Naive thymus-derived CD4-positive, alpha-beta T cell (primary cell): ENCODE measurements around the gene NUMB. TPM values are rescaled to one million over a fixed set of nuclear protein-coding genes. Genes with fewer than 3 reads are reported as not detected.

Experiments
- ATAC-seq: fragments of 150-1000 bp; cut with Tn5 transposase; 2 replicates; pipeline ENCODE4 v1.10.0; 2021; ENCODE audit warnings: mild to moderate bottlenecking, moderate library complexity
- CTCF ChIA-PET: fragments of 350-600 bp; sonication (Branson Sonifier 250); formaldehyde crosslinking; loops from one replicate; lab custom pipeline; 2021; ENCODE audit warnings: antibody characterized with exemption; lab: Charles Lee
- POLR2A ChIA-PET: fragments of 350-600 bp; sonication (Branson Sonifier 250); formaldehyde crosslinking; loops from one replicate; lab custom pipeline; 2021; ENCODE audit warnings: antibody characterized with exemption, inconsistent platforms; lab: Charles Lee
- DNase-seq, 9 donors: peaks; one replicate each; pipeline versions ENCODE4 v3.0.0 to v3.0.0-alpha.2; 2020 to 2022; ENCODE audit warnings: mixed read lengths in 1 of 9
- H3K27ac ChIP-seq: one replicate; pipeline ENCODE4 v1.7.0; 2013; ENCODE audit warnings: mild to moderate bottlenecking, low read depth, low read length, moderate library complexity
- H3K27me3 ChIP-seq, 2 donors: one replicate each; pipeline ENCODE4 v1.7.0; 2013; ENCODE audit warnings: low read length in 2 of 2, mild to moderate bottlenecking in 2 of 2, moderate library complexity in 2 of 2; ENCODE audit not compliant: control insufficient read depth in 2 of 2, insufficient read depth in 2 of 2
- H3K36me3 ChIP-seq, 3 experiments: 1 replicate in 2 of 3; 2 replicates in 1 of 3; pipeline ENCODE4 v1.7.0; 2013; ENCODE audit warnings: low read length in 3 of 3, mild to moderate bottlenecking in 3 of 3, moderate library complexity in 1 of 3; ENCODE audit not compliant: insufficient read depth in 3 of 3, control insufficient read depth in 2 of 3
- H3K4me1 ChIP-seq, 2 donors: one replicate each; pipeline ENCODE4 v1.7.0; 2013; ENCODE audit warnings: low read length in 2 of 2, mild to moderate bottlenecking in 2 of 2, moderate library complexity in 1 of 2; ENCODE audit not compliant: control insufficient read depth in 2 of 2, insufficient read depth in 2 of 2
- H3K4me3 ChIP-seq: 2 replicates; pipeline ENCODE4 v1.7.0; 2013; ENCODE audit warnings: mild to moderate bottlenecking, low read length
- H3K9me3 ChIP-seq, 3 experiments: 1 replicate in 2 of 3; 2 replicates in 1 of 3; pipeline ENCODE4 v1.7.0; 2013; ENCODE audit warnings: low read length in 3 of 3; ENCODE audit not compliant: control insufficient read depth in 2 of 3
- H3K27ac Mint-ChIP-seq, 9 donors: one replicate each; pipeline ENCODE4 v1.8.0; 2020 to 2022; ENCODE audit warnings: mixed read lengths in 9 of 9, mild to moderate bottlenecking in 8 of 9, moderate library complexity in 5 of 9, inconsistent platforms in 2 of 9
- H3K27me3 Mint-ChIP-seq, 5 donors: one replicate each; pipeline ENCODE4 v1.8.0; 2021 to 2022; ENCODE audit warnings: mixed read lengths in 5 of 5, mild to moderate bottlenecking in 1 of 5
- H3K36me3 Mint-ChIP-seq, 5 donors: one replicate each; pipeline ENCODE4 v1.8.0; 2020 to 2022; ENCODE audit warnings: mixed read lengths in 5 of 5, mild to moderate bottlenecking in 3 of 5, inconsistent platforms in 1 of 5
- H3K4me1 Mint-ChIP-seq, 7 donors: one replicate each; pipeline ENCODE4 v1.8.0; 2020 to 2022; ENCODE audit warnings: mixed read lengths in 7 of 7, mild to moderate bottlenecking in 3 of 7, inconsistent platforms in 1 of 7
- H3K4me3 Mint-ChIP-seq, 10 donors: one replicate each; pipeline ENCODE4 v1.8.0; 2020 to 2022; ENCODE audit warnings: mild to moderate bottlenecking in 10 of 10, mixed read lengths in 10 of 10, moderate library complexity in 6 of 10, inconsistent platforms in 2 of 10
- H3K9me3 Mint-ChIP-seq, 11 donors: one replicate each; pipeline ENCODE4 v1.8.0; 2020 to 2022; ENCODE audit warnings: mixed read lengths in 11 of 11, mild to moderate bottlenecking in 4 of 11, inconsistent platforms in 1 of 11, moderate library complexity in 1 of 11
- intact Hi-C, 2 donors: fragments of 100-400 bp; cut with micrococcal nuclease; formaldehyde crosslinking; loops; one replicate each; pipeline ENCODE4 v1.15.1; 2023
- polyA plus RNA-seq, 2 donors: library from polyadenylated mRNA; unstranded; fragments of 300-500 nt; fragmentation: Illumina TruSeq; gene quantifications; one replicate each; pipeline ENCODE4 v1.2.3, GENCODE V29; 2021
- total RNA-seq, 6 experiments: library from RNA in 5 of 6; stranded (reverse) in 5 of 6; gene quantifications; 1 replicate in 5 of 6; 2 replicates in 1 of 6; pipeline ENCODE4 v1.2.3 and lab custom pipeline; 2021 to 2026

NUMB gene
- total and polyA plus RNA-seq, 7 experiments from 2014 or later = 32.7 to 90.6 (median 49.0) TPM

DNA sequence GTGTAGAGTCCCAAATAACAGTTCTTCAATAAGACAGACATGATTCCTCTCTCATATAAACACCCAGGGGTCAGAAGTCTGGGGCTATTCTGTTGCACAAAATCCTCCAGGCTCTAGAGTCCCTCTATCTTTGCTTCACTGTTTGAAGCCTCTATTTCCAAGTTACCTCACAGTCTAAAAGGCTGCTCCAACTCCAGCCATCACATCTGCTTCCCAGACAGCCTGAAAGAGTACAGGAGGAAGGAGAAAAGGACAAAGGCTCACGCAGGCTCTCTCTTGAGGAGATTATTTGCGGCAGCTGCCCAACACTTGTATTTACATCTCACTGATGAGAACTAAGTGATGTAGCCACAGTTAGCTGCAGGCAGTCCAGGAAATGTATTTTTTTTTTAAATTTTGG, 214.6 kb downstream of the NUMB start:
- Mint-ChIP-seq H3K27me3 (peaks cover 43 to 62% (median 55%) of the 10 kb centered on the region in 5 donors), H3K27ac (peak overlapping the region in 1 of 9 donors; percentile 6), H3K9me3 (peaks cover 0 to 2% (median 0%) of the 10 kb centered on the region in 11 donors), H3K4me3 (peak overlapping the region in 1 of 10 donors; percentile 12), H3K4me1 (peaks cover 16 to 34% (median 27%) of the 10 kb centered on the region in 7 donors), H3K36me3 (peaks cover 0 to 4% (median 0%) of the 10 kb centered on the region in 5 donors)
- Histone ChIP-seq H3K27me3 (no peaks in the 10 kb centered on the region), H3K4me1 (peaks cover 0 to 4% of the 10 kb centered on the region in 2 donors), H3K4me3 (no peak overlapping the region), H3K36me3 (no peaks in the 10 kb centered on the region), H3K27ac (no peak overlapping the region), H3K9me3 (no peaks in the 10 kb centered on the region)
- no peak for ATAC-seq
- POLR2A ChIA-PET = no interaction called here
- DNase-seq = no peak
- intact Hi-C loops = no loop called here
- CTCF ChIA-PET = no interaction called here

DNA sequence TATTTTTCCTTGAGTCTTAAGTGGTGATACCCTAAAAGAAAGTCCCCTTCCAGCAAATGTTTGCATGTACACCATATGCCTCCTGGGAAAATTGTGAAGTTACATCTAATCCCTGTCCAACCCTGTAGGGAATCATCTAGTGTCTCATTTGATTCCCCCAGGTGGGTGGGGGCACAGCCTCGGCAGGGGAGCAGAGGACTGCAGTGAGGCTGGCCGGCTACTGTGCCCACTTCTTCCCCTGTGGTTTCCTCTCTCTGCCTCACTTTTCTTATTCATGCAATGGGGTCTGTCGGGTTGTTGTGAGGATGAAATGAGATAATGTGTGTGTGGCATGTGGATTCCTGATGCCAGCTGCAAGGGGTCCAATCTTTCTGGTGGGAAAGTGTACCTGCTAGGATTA, 215.0 kb downstream of the NUMB start:
- peaks cover 0 to 4% of the 10 kb centered on the region in 2 donors for H3K4me1 ChIP-seq
- peaks cover 16 to 34% (median 29%) of the 10 kb centered on the region in 7 donors for H3K4me1 Mint-ChIP-seq
- H3K4me3 ChIP-seq = no peak overlapping the region
- POLR2A ChIA-PET = no interaction called here
- no peak overlapping the region for H3K27ac ChIP-seq
- H3K4me3 Mint-ChIP-seq = peak overlapping the region in 1 of 10 donors; percentile 12
- H3K9me3 Mint-ChIP-seq = peaks cover 0 to 2% (median 0%) of the 10 kb centered on the region in 11 donors
- intact Hi-C loops = no loop called here
- H3K9me3 ChIP-seq = no peaks in the 10 kb centered on the region
- ATAC-seq (no peak), DNase-seq (no peak)
- H3K36me3 ChIP-seq = no peaks in the 10 kb centered on the region
- H3K27ac Mint-ChIP-seq = no peak overlapping the region
- peaks cover 47 to 67% (median 59%) of the 10 kb centered on the region in 5 donors for H3K27me3 Mint-ChIP-seq
- CTCF ChIA-PET = no interaction called here
- H3K27me3 ChIP-seq = no peaks in the 10 kb centered on the region
- H3K36me3 Mint-ChIP-seq = peaks cover 0 to 4% (median 0%) of the 10 kb centered on the region in 5 donors

DNA sequence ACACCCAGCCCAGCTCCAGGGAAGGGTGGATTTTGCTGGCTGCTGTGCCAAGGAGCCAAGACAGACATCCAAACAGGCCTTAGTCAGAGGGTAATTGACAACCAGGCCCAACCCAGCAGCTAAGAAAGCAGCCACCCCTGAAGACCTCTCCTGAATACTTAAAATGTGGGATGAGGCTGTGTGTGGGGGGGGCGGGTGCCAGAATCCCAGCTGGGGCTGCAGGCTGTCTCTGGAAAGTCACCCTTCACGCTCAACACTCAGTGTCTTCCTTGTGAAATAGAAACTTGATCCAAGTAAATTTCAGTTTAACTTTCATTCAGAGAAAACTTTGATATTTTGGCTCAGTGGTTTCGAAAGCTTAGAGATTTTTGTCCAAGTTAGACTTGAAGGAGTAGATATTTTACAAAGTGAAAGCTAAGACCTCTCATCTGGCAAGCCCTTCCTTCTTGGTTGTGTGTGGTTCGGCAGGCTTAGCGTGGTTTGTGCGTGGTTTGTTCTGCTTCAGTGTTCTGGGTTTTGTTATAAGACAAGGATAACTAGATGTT, 215.9 kb downstream of the NUMB start:
- peaks cover 47 to 68% (median 59%) of the 10 kb centered on the region in 5 donors for H3K27me3 Mint-ChIP-seq

DNA sequence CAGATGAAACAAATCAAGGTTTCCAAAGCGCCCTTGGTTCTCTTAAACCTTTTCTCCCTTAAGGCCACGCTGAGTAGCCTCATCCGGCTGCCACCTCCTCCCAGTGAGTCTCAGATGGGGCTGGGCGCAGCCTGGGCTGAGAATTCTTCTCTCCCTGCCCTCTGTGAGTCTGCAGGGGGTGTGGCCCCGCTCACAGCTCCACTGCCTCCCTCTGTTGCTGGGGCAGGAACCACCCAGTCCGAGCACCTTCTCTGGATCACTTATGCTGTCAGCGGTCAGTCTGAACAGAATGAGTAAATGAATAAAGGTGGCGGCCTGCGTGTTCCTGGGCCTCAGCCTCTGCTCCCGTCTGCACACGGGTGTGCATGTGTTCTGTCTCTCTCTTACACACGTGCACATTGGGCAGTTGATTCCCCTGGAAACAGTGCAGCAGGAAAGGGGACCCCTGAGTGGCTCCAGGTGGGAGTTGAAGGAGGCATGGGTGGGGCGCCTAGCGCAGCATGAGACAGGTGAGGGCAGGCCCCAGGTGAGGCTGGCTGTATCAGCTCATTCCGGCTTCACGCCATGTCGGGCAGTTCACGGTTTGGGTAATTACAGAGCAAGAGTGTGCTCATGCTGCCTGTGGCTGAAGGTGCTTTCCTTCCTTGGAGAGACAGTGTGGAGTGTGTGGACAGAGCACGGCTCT, 216.7 kb downstream of the NUMB start:
- peaks cover 12 to 29% (median 26%) of the 10 kb centered on the region in 7 donors for H3K4me1 Mint-ChIP-seq
- H3K27me3 Mint-ChIP-seq = peaks cover 53 to 72% (median 62%) of the 10 kb centered on the region in 5 donors
- no peak for ATAC-seq
- CTCF ChIA-PET = no interaction called here
- no peak overlapping the region for H3K27ac Mint-ChIP-seq
- POLR2A ChIA-PET = no interaction called here
- Histone ChIP-seq H3K4me3 (no peak overlapping the region), H3K4me1 (peaks cover 0 to 4% of the 10 kb centered on the region in 2 donors), H3K27ac (no peak overlapping the region), H3K36me3 (no peaks in the 10 kb centered on the region), H3K9me3 (no peaks in the 10 kb centered on the region), H3K27me3 (peaks cover 0 to 5% of the 10 kb centered on the region in 2 donors)
- intact Hi-C loops = no loop called here
- peaks cover 0 to 5% (median 0%) of the 10 kb centered on the region in 5 donors for H3K36me3 Mint-ChIP-seq
- peaks cover 0 to 1% (median 0%) of the 10 kb centered on the region in 11 donors for H3K9me3 Mint-ChIP-seq
- no peak for DNase-seq
- H3K4me3 Mint-ChIP-seq = no peak overlapping the region

More for the DNA sequence above, 215.9 kb downstream of the NUMB start:
- Histone ChIP-seq H3K4me3 (no peak overlapping the region), H3K27ac (no peak overlapping the region), H3K4me1 (peaks cover 0 to 4% of the 10 kb centered on the region in 2 donors), H3K36me3 (no peaks in the 10 kb centered on the region), H3K27me3 (no peaks in the 10 kb centered on the region), H3K9me3 (no peaks in the 10 kb centered on the region)
- Mint-ChIP-seq H3K4me3 (peak overlapping the region in 3 of 10 donors; percentile 5 to 40 (median 15)), H3K36me3 (peaks cover 0 to 4% (median 0%) of the 10 kb centered on the region in 5 donors), H3K27ac (no peak overlapping the region), H3K9me3 (peaks cover 0 to 2% (median 0%) of the 10 kb centered on the region in 11 donors), H3K4me1 (peaks cover 13 to 31% (median 24%) of the 10 kb centered on the region in 7 donors)
- ChIA-PET CTCF (no interaction called here), POLR2A (no interaction called here)
- ATAC-seq (no peak), DNase-seq (no peak)
- intact Hi-C loops = no loop called here

DNA sequence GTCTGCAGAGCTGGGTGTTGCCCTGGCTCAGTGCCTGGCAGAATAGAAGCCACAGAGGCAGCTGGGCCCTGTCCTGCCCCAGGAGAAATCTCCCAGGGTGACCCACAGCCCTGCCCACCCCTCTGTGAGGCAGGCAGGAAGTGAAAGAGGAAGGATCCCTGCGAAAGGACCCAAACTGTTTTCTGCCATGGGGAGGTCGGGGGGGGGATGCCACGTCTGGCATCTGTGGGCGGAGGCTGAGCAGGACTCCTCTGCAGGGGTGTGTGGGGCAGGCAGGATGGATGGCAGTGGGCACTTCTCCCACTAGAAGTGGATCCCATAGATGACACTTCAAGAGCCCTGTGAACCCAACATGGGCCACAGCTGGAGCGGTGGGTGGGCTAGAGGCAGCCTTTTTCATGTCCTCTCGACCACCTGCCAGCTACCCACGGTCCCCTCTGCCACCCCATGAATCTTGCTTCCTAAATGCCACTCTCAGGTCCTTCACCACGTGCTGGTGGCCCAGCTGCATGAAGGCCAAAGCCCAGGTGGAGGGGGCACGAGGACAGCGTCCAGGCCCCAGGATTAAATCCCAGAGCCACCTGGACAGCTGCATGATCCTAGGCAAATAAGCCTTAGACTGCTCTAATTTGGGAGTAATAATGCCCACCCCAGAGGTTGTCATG, 217.4 kb downstream of the NUMB start:
- H3K4me1 ChIP-seq = no peaks in the 10 kb centered on the region

DNA sequence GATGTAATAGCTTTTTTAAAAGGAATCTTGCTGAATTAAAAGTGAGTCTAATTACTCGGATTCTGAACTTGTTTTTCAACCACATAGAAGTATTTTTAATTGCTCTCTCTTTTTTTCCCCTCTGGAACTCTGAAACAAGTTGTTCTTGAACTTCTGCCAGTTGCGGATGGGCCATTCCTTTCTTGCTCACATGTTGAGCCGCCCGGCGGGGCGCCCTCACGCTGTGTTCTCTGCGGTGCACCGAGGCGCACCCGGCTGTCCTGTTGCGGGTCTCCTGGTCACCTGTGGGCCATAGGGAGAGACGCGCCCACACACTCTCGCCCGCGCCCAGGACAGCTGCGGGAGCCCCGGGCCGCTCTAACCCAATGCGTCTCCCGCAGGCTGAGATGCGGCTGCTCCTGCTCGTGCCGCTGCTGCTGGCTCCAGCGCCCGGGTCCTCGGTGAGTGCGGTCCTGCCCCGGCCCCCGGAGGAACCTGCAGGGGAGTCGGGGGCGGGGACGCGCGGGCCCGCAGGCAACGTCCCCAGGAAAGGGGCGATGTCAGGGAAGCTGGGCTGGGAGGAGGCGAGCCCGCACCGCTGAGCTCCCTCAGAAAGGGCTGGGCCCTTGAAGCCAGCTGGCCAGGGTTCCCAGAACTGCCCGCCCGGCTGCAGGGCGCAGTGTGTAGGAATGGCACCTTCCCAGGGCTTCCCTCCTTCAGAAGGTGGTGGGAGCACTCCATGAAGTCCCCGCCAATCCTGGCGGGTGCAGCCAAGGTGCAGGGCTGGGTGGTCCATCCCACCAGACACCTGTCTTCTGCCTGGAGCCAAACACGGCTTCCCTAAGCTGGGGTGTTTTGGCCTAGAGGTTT, 218.7 kb downstream of the NUMB start:
- H3K27me3 Mint-ChIP-seq = peaks cover 68 to 83% (median 75%) of the 10 kb centered on the region in 5 donors
- ChIA-PET POLR2A (no interaction called here), CTCF (no interaction called here)
- no peak overlapping the region for H3K4me3 ChIP-seq
- H3K27ac Mint-ChIP-seq = no peak overlapping the region
- DNase-seq = no peak
- H3K4me1 Mint-ChIP-seq = peaks cover 10 to 29% (median 20%) of the 10 kb centered on the region in 7 donors
- peak overlapping the region in 2 of 10 donors; percentile 7 to 34 for H3K4me3 Mint-ChIP-seq
- H3K36me3 ChIP-seq = no peaks in the 10 kb centered on the region
- intact Hi-C loops = no loop called here
- no peak overlapping the region for H3K27ac ChIP-seq
- H3K36me3 Mint-ChIP-seq = peaks cover 0 to 5% (median 0%) of the 10 kb centered on the region in 5 donors
- no peak for ATAC-seq
- no peaks in the 10 kb centered on the region for H3K4me1 ChIP-seq
- peaks cover 0 to 8% of the 10 kb centered on the region in 2 donors for H3K27me3 ChIP-seq
- H3K9me3 Mint-ChIP-seq = peaks cover 0 to 1% (median 0%) of the 10 kb centered on the region in 11 donors
- H3K9me3 ChIP-seq = no peaks in the 10 kb centered on the region

More for the DNA sequence above, 217.4 kb downstream of the NUMB start:
- POLR2A ChIA-PET = no interaction called here
- ATAC-seq (peak; percentile 37), DNase-seq (no peak)
- Mint-ChIP-seq H3K27me3 (peaks cover 60 to 76% (median 66%) of the 10 kb centered on the region in 5 donors), H3K36me3 (peaks cover 0 to 5% (median 0%) of the 10 kb centered on the region in 5 donors), H3K4me3 (no peak overlapping the region), H3K4me1 (peaks cover 10 to 25% (median 24%) of the 10 kb centered on the region in 7 donors), H3K27ac (no peak overlapping the region), H3K9me3 (peaks cover 0 to 1% (median 0%) of the 10 kb centered on the region in 11 donors)
- CTCF ChIA-PET = no interaction called here
- H3K36me3 ChIP-seq = no peaks in the 10 kb centered on the region
- peaks cover 0 to 8% of the 10 kb centered on the region in 2 donors for H3K27me3 ChIP-seq
- H3K9me3 ChIP-seq = no peaks in the 10 kb centered on the region
- no peak overlapping the region for H3K27ac ChIP-seq
- intact Hi-C loops = no loop called here
- H3K4me3 ChIP-seq = no peak overlapping the region
